ENCODE data around the gene FNDC3B.

The FNDC3B gene

DNA sequence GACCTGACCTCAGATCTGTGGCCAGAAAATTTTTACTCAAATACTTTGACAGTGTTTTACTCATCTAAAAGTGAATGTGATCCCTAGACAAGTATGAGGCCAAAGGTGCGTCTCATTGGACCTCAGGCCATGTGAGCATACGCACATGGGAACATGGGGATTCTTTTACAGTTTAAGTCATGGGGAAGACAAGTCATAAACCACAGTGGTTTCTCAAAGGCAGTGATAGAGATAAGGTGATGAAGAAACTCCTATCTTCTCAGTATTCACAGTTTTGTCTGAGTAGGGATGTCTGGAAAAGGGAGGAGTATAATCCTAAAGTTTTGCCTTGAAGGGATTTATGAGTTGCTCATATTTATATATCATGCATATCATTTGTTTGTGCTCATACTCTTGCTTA, 173.8 kb downstream of the FNDC3B start:
- no peak for DNase-seq (ENCODE audit: low read depth in 2 of 2)

DNA sequence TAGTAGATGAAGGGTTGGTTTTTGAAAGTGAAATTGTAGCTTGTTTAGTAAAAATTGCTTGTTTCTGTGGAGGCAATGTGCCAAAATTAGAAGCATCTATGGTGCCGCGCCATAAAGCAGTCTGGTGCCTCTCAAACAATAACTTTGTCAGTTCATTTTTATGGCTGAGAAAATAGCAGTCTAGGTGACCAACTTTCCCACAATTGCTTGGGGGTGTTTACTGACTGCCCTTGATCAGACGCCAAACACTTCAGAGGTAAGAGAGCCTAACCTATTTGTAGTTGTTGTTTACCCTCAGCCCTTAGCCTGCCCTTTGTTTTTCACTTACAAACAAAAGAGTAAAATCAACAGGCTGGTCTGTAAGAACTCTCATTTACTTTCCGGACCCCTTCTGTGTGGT, 174.5 kb downstream of the FNDC3B start:
- no peak for DNase-seq (ENCODE audit: low read depth in 2 of 2)

DNA sequence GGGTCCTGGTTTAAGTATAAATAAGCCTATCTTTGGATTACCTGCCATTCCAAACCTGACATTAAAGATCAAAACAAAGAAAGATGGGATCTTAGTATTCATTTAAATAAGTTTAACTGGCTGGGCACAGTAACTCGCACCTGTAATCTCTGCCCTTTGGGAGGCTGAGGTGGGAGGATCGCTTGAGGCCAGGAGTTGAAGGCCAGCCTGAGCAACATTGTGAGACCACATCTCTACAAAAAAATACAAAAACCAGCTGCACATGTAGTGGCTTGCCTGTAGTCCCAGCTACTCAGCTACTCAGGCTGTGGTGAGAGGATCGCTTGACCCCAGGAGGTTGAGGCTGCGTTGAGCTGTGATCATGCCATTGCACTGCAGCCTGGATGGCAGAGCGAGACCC, 176.9 kb downstream of the FNDC3B start:
- DNase-seq (ENCODE audit: low read depth in 2 of 2), result no peak

DNA sequence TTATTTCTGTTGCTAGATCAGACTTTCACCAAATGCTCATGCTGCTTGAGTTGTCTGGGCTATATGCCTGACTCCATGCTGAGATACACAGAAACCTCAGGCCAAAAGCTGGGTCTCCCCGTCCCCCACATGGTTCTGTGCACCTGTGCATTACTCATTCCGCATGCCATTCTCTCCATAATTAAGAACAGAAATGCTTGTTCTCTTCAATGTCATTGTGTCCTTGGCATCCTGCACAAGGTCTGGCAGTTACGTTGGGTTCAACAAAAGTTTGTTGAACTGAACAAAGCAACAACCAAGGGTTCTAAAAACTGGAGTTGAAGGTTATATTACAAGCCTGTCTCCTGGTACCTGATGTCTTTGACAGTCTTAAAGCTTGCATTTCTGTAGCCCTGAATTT, 177.5 kb downstream of the FNDC3B start:
- no peak for DNase-seq (ENCODE audit: low read depth in 2 of 2)

DNA sequence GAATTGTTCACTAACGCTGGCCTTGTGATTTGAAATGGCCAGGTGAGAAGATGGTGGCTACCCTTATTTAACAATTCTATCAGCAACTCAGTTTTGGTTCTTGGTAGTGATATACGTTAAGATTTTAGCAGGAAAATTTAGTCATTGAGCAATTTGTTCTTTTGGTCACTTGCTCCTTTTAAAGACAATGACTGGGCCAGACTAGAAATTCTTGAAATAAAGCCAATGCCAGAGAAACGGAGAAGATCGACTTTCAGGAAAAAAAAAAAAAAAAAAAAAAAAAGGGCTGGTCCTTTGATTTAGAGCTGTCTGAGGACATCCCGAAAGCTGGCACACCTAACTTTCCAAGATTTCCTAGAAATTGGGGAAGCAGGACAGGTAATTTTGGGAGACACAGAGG, 178.5 kb downstream of the FNDC3B start:
- DNase-seq (ENCODE audit: low read depth in 2 of 2), result no peak

DNA sequence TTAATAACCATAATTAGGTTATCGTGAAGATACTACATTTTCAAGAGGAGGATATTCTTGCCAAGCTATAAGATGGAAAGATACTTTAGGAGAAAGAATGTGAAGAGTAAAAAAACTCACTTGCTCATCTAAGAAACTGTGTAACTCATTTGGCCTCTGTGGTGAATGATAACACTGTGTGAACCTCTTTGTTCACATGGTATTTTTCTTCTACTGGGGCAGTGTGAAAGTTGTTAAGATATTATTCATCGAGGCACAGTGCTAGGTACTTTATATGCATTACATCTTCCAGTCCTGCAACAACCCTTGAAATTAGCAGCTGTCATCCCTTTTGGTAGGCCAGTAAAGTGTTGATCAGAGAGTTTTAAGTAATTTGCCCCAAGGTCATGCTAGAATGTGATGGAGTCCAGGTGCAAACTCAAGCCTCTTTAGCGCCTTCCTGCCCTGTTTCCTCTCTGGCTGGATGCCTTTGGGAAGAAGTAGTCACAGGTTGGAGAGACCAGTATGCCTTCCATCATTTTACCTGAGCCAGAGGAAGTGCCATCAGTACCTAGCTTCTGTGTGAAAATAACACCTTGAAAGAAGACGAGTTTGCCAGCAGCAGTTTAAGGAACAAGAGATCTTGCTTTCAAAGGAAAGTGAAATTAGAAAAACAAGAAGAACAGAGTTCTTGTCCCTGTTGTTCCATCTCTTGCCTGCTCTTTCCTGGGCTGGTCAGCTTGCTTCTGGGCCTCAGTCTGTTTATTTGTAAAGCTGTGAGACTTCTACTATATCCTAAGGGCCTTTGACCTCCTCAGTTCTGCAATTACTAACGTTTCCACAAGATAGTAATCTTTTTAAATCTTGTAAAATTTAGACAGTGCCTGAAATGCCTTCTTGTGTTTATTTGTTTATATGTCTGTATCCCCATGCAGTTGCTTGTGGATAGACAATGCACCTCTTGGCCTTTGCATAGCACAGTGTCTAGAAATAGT, 179.3 kb downstream of the FNDC3B start:
- no peak for DNase-seq (ENCODE audit: low read depth in 2 of 2)

DNA sequence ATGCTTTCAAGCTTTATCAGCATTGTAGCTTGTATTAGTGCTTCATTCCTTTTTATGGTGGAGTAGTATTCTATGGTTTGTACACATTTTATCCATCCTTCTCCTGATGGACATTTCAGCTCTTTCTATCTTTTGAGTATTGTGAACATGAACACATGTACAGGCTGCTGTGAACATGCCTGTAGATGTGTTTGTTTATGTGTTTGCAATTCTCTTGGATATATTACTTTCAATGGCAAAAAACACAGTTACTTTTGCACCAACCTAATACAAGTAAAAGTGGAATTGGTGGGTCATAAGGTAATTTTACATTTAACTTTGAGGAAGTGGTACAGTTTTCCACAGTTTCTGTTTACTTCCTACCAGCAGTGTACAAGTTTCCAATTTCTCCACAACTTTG, 180.4 kb downstream of the FNDC3B start:
- no peak for DNase-seq (ENCODE audit: low read depth in 2 of 2)

DNA sequence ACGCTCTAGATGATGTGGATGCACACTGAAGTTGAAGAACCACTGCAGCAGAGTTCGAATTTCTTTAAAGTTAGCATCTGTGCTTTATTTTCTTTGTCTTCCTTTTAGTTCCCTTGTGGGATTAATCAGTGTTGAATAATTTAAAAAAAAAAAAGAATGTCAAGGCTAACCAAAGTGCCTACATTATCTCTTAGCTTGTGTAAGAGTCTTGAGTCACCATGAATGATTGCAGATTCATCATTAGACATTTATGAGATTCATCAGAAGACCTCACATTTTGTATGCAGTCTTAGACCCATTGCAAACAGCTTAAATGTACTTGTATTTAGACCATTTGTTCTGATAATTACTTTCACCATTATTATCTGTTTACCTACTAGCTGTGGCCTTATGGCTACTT, 182.2 kb downstream of the FNDC3B start:
- no peak for DNase-seq (ENCODE audit: low read depth in 2 of 2)

DNA sequence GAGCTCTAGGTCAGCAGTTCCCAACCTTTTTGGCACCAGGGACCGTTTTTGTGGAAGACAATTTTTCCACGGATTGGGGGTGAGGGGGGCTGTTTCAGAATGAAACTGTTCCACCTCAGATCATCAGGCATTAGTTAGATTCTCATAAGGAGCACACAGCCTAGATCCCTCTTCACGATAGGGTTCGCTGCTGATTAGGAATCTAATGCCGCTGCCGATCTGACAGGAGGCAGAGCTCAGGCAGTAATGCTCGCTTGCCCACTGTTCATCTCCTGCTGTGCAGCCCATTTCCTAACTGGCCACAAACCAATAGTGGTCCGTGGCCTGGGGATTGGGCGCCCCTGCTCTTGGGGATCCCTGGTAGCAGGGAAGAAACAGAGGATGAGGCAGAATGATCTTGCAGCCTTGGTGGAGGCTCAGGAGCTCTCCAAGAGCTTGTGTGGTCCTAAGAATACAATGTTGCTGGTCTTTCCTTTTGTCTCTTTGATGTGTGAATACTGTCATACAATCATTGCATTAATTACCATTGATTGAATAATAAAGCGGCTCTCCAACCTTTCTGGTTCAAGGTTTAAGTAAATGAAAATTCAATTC, 183.2 kb downstream of the FNDC3B start:
- no peak for DNase-seq (ENCODE audit: low read depth in 2 of 2)

DNA sequence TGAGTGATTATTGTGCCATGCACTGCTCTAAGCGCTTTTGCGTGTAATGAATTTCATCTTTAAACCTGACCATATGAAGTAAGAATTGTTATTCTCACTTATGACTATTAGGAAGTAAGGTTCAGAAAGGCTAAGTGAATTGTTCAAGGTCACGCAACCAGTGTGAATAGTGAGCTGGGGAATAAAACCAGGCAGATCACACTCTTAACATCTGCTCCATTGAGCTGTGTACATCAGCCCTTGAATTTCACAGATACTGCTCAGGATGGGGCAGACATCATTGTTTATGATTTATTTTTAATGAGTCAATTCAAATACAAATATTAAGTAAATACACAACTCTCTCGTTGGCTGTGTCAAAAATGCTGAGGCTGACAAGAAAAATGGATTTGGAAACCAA, 184.5 kb downstream of the FNDC3B start:
- no peak for DNase-seq (ENCODE audit: low read depth in 2 of 2)

DNA sequence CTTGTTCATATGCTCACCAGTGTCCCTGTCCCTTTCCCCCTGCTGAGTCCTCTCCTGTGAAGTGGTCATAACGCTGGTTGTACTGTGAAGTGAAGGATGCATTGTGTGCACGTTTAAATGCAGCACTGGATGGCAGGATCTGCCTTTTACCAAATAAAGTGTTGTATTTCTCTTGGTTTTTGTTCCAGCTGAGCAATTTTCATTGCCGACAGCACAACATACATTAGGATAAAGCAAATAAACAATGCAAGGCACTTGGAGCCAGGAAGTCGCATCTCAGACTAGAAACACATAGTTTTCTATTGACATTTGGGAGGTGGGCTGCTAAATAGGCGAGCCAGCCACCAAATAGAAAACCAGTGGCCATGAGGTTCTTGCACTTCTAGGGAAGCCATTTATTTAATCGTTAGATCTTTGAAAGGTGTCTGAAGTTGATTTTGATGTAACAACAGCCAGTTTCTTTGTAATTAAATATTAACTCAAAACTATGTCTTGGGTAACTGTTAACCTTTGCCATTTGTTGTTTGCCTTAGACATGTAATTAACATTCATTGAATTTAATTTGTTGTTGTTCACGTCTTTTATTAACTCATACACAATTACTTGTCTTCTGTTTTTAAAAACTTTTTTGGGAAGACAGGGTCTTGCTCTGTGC, 185.3 kb downstream of the FNDC3B start:
- DNase-seq (ENCODE audit: low read depth in 2 of 2), result no peak

DNA sequence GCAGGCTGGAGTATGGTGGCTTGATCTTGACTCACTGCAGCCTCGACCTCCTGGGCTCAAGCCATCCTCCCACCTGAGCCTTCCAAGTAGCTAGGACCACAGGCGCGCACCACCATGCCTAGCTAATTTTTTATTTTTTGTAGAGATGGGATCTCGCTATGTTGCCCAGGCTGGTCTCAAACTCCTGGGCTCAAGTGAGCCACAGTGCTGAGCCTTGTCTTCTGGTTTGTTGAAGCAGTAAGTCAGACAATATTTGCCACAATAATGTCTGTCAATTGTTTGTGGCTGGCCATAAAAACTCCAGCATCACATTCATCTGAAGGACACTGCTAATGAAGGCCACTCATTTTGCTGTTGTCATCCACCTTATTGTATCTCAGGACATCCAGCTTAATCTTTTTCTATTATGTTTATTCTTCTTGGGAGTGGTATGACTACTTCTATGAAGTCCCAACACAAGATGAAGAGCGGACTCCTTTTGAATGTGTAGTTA, 185.9 kb downstream of the FNDC3B start:
- no peak for DNase-seq (ENCODE audit: low read depth in 2 of 2)

DNA sequence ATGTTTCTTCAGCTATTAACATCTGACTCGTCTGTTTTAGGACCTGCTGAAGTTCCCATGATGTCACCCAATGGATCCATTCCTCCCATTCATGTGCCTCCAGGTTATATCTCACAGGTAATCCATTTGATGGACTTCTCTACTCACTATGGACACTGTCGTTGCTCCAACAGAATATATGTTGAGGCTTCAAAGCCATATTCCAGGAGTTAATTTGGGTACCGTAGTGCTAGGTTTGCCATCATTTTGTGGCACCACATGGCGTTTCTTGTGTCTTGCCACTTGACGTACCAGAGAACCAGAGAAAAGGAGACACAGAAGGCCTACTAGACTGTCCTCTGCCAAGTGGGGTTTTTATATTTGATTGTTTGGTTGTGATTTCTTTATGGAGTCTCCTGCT, 187.5 kb downstream of the FNDC3B start:
- no peak for DNase-seq (ENCODE audit: low read depth in 2 of 2)

DNA sequence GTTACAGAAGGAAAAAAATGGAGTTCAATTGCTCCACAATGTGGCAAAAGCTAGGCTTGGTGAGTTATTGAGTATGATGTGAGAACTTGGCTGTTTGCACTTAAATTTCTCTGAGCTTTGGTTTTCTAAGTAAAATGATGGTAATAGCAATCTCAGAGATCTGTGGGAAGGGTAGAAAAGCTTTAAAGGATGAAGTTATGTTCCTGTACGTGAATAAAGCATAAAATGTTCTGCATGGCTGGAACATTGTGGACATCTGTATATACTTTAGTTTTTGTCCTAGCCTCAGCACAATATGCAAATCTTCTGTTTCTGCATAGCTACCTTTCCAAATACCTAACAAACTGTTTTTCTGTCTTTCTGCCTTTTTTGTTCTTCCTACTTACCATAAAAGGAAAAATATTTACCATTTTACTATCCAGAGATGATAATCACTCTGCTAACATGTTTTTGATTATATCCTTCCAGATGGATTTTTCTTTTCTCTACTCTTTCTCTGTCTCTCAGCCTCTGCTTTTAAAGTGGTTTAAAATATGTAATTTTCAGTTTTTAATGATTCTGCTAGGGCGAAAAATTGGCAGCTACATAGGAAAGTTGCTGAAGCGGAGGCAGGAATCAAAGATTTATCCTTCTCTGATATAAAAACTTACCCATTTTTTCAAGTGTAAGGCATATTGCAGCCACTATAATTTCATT, 188.1 kb downstream of the FNDC3B start:
- no peak for DNase-seq (ENCODE audit: low read depth in 2 of 2)

DNA sequence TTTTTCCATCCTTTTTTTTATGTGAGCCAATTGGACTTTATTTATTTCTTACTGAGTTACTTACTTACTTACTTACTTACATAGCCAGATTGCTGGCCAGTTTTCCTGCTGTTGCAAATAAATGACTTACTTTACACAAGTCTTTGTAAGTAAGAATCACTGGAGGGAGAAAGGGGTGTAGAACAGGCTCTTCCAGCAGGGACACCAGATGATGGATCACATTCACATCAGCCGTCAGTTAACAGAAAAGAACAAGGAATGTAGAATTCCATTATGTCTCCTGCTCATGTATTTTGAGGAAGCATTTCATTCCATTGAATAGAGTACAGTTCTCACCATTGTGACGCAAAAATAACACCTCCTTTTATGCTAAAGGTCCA, 188.6 kb downstream of the FNDC3B start:
- no peak for DNase-seq (ENCODE audit: low read depth in 2 of 2)

DNA sequence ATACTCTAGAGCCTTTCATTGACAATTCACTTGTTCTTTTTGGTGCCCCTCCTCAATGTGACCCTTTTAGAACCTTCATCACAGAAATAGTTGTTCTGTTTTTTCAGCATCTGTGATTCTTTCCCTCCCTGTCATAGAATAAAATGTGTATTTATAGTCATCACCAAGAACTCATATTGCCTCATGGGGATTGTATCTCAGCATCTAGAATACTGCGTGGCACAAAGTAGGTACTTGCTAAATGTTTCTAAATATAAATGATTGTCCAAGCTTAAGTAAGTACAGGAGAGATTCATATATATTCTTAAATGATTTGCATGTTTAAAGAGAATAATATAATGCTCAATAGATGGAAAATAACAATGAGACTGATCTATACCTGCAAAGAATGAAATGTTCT, 190.1 kb downstream of the FNDC3B start:
- no peak for DNase-seq (ENCODE audit: low read depth in 2 of 2)

DNA sequence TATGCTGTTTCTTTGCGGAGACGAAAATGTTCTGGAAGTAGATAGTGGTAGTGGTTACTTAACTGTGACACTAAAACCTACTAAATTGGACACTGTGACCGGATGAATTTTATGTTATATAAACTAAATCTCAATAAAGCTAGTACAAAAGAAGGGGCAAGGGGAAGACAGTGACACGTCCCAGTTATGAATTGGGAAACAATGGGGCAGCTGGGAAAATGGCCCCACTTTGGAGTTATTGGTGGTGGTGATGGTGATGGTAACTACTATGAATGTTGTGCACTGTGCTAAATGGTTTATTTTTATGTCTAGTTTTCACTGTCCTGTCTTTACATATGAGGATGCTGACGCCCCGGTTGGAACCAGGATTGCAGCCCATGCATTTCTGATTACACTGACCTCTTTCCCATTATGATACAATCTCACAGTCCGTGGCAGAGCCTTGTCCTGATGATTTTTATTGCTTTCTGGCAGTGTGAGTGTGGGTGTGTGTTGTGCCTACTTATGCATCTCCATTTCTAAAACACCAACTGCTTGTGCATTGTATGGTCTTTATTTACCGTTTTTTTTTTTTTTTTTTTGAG, 192.0 kb downstream of the FNDC3B start:
- DNase-seq (ENCODE audit: low read depth in 2 of 2), result no peak

DNA sequence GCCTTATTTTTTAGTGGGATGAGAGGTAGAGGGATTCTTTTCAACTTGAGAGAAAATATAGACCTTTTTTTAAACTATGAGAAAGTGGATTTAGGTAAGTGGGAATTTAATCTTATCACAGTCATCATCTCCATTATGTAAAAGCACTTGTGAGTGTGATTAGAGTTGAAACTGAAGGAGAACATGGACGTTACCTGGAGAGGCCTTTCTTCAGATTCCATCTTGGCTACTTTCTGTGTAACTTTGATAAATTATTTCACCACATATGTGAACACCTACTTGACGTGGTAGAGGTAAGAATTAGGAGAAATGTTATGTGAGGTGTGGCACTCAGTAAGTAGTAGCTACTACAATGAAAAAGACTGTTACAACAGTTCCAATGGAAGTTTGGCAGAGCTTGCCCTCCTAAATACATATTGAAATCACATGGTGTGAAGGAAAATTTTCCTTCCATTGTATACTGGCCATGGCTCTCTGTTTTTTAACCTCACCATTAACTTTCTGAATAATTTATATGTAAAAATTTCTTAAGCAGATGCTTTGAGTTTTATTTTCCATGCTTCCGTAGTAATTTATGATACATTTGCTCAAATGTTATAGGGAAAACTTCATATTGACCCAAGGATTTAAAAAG, 193.3 kb downstream of the FNDC3B start:
- DNase-seq (ENCODE audit: low read depth in 2 of 2), result no peak

DNA sequence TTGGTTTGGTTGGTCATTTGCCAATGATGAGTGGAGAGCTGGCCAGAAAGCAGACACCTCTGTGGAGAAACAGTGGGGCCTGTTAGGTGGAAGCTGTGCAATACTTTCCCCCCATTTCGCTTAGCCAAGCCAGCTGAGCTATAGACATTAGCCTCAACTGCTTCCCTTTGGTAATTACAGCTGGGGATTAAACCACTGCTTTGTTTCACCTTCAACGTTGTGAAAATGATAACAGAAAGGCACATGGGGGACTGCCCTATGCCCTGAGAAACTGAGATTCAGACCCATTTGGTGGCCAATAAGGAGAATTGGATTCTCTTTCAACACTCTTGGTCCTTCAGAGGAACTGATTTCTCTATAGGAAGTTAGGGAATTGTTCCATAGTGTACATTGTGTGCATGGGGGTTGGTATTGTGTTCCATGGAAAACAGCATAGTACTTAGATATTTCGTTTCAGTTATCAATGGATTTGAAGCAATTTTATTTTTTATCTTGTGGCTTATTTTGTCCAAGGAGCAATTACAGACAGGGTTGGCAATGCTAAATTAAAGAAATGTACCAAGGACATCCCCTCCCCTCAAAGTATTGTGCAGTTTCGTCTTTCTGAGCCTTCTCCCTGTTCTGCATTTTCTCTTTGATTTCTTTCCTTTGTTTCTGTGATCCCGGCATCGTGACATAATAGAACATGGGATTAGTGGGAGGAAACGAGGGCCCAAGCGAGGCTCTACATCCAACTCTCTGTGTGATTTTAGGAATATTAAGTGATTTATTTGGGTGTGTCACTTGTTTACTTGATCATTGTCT, 194.3 kb downstream of the FNDC3B start:
- no peak for DNase-seq (ENCODE audit: low read depth in 2 of 2)

DNA sequence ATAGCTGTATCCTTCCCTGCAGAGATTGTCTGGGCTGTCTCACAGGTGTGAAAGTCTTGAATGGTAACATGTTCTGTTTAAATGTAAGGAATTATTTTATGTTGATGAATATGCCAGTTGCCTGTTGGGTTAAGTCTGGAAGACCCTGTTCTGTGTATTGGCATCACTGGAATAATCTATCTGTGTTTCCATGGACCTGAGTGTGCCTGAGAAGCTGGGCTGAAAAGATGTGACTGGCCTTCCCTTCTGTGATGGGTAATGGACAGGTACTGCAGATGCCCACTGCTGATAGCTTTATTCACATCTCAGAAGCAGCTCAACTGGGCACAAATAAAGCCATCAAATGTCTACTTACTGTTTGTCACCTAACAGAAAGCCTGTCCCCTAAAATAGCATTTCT, 196.3 kb downstream of the FNDC3B start:
- no peak for DNase-seq (ENCODE audit: low read depth in 2 of 2)

Measured in stimulated activated CD8-positive, alpha-beta memory T cell treated with anti-CD3 and anti-CD28 coated beads, Interleukin-2, amount 100 ng/mL, for 1 hour (primary cell).